Dedifferentiated amniotic fluid mesenchymal stem cell (primary cell): ENCODE data around the gene MATK.
"Not testable (repeated sequence)": the region's sequence is repeated elsewhere in the genome, so short reads cannot be mapped to it uniquely, and the experiment has no call there.

Experiments used
- DNase-seq: peaks from one replicate; pipeline ENCODE4 v3.0.0-alpha.2; 2016; ENCODE audit errors: extremely low spot score

The MATK gene

GRCh38 chr19:3771000-3771905 is 14.9 kb downstream of the MATK start:
- DNase-seq: no peak

GRCh38 chr19:3770136-3770999 is 15.8 kb downstream of the MATK start:
- no peak for DNase-seq

GRCh38 chr19:3769494-3769893 is 16.7 kb downstream of the MATK start:
- DNase-seq: no peak

GRCh38 chr19:3768748-3769099 is 17.5 kb downstream of the MATK start:
- DNase-seq: no peak

- no peak for DNase-seq
Measured at GRCh38 chr19:3768015-3768747, 18.0 kb downstream of the MATK start.

GRCh38 chr19:3767050-3767449 is 19.1 kb downstream of the MATK start:
- DNase-seq: no peak

GRCh38 chr19:3766520-3766919 is 19.7 kb downstream of the MATK start:
- DNase-seq: no peak

GRCh38 chr19:3765757-3766156 is 20.4 kb downstream of the MATK start:
- not testable (repeated sequence) for DNase-seq

- no peak for DNase-seq
Measured at GRCh38 chr19:3765121-3765520, 21.1 kb downstream of the MATK start.

GRCh38 chr19:3762501-3763459 is 23.4 kb downstream of the MATK start, which contains the start of gene MRPL54:
Gene MRPL54 (plus strand): TSS chr19:3762682. CDS start chr19:3762701, 19 bp downstream.
- DNase-seq: peak; percentile 99

- no peak for DNase-seq
Measured at GRCh38 chr19:3762130-3762473, 24.1 kb downstream of the MATK start.

- peak; percentile 85 for DNase-seq
Measured at GRCh38 chr19:3761382-3762129, 24.6 kb downstream of the MATK start, which contains the start of gene APBA3. Gene APBA3 (minus strand): TSS chr19:3761692. CDS start chr19:3760264, 1,428 bp downstream.

GRCh38 chr19:3760871-3761361 is 25.3 kb downstream of the MATK start:
- no peak for DNase-seq

- no peak for DNase-seq
Measured at GRCh38 chr19:3759482-3760254, 26.5 kb downstream of the MATK start.

GRCh38 chr19:3758297-3758696 is 27.9 kb downstream of the MATK start:
- DNase-seq: not testable (repeated sequence)

- DNase-seq: not testable (repeated sequence)
Measured at GRCh38 chr19:3757705-3758104, 28.5 kb downstream of the MATK start.

GRCh38 chr19:3753631-3754410 is 32.4 kb downstream of the MATK start:
- DNase-seq: no peak

- DNase-seq: no peak
Measured at GRCh38 chr19:3752492-3752891, 33.7 kb downstream of the MATK start.
